ENCODE data around the gene SPATA6L. TPM values are rescaled to one million over a fixed set of nuclear protein-coding genes. Genes with fewer than 3 reads are reported as not detected.
"Not testable (repeated sequence)": the region's sequence is repeated elsewhere in the genome, so short reads cannot be mapped to it uniquely, and the experiment has no call there.

Gene SPATA6L
- total RNA-seq, 1 donor from 2014 or later = 8.8 TPM

DNA sequence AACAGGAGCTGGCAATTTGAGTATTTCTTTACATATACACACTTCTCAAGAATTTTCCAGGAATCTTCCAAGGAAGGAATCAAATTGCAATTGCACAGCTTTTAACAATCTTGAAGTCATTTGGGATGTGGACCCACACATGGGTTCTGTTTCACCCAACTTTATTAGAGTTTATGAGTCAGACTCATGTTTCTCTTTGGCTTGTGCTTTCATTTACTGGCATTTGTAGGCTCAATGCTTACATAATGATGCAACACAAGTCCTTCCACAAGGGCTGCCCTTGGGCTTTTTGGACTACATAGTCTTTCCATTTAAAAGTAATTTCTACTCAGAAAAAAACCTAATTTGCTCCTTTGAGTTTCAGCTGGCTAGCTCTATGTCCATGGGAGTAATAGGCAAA, 8.5 kb upstream of the SPATA6L start:
- DNase-seq = no peak

DNA sequence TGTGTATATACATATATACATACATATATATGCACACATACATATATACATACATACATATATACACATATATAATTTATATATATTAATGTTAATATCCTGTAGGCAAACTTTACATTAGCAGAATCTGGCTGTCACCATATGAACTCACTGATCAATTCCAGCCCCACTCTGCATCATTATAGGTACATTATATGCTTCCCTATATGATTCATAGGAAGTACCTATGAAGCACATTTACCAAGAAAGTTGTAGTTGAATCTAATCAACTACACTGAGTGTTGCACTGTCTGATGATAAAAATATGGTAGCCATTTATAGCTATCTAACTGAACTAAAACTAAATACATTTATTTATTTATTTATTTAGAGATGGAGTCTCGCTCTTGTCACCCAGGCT, 5.5 kb upstream of the SPATA6L start:
- no peak for DNase-seq

DNA sequence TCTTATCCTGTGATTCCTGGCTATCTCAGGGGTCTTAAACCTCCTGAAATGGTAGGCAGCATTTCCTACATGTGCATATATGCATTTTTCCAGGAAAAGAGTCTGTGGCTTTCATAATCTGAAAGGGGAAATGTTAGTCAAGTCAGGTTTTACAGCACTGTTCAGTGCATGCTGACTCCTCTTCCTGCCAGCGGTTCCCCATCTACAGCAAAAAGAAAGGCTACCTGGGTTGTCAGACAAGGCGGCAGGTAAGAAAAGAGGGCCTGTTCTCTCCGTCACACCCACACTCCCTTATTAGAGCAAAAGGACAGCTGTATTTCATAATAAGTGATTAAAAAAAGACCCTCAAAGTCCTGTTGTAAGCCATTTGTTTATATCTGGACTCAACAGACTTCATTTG, 4.3 kb upstream of the SPATA6L start:
- DNase-seq = no peak

DNA sequence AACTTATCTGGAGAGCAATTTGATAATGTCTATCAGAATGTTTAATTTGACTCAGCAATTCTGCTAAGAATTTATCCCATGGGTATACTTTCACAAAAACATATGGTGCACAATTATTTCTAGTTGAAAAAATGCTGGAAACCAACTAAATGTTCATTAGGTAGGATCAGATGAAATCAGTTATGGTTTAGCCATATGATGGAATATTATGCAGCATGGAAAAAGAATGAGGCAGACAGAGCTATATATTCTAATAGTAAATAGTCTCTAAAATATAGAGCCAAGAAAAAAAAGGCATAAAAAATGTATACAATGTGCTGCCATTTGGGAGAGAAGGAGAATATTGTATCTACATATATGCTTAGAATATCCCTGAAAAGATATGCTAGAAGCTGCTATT, 3.6 kb upstream of the SPATA6L start:
- no peak for DNase-seq

DNA sequence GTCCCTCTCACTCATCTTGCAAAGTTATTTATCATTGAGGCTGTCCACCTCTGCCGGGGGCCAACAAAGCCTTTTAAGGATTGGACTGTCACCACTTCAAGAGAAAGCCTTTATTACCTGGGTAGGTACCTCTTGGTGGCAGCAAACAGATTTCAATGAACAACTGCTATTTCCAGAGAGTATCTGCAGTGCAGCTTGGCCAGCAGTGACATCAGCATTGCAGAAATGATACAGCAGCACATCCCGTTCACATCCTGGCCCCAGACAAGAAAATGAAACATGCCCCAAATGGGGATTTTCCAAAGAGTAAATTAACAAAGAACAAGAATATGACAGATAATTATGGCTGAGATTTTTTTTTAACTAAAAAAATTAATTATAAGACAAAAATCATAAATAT, 2.3 kb upstream of the SPATA6L start:
- no peak for DNase-seq

DNA sequence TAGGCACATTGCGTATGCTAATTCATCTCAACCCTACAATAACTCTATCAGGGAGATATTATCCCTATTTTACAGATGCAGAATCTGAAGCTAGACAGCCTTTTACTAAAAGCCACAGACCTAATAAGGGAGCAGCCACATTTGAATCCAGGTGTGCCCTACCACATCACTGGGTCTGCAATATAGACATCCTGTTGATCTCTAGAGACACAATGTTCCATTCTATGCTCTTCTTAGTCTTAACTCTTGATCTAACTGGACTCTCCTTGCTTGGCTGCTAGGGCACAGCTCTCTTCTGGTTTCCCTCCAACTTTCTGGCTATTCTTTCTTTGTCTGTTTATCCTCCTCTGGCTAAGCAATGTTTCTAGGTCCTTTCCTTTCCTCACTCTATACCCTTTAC, 1.4 kb upstream of the SPATA6L start:
- DNase-seq = no peak

DNA sequence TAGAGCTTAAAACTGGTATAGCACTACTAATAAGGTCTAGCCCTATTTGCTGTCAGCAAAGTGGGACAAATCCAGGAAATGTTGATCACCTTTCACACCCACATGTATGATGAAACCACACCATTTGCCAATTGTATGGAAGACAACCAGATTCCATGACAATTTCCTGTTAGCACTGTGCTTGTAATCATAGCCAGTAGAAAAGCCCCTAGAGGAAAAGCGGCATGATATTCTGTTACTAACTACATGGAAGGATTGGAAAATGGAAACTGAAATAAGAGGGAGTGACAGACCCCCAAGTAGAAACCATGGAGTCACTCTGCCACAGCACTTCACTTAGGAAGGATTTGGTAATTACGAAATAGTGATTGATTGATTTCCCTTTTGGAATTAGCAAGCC, 923 bp downstream of the SPATA6L start:
- DNase-seq = peak; percentile 94

DNA sequence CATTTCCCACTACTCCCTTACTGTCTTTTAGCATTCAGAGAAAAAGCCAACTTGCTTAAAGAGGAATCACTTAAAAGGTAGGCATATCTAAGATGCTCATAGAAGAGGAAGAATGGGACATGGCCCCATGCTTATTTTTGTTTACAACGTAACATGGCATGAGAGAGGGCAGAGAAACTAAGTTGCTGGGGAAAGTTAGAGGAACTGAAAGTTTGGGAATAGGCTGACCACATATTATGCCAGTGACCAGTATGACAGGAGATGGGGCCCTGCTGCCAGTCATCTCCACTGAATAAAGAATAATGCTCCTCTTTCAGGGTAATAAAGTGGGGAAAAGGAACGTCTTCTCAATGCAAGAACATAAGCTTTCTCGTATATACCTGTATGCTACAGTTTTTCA, 2.3 kb downstream of the SPATA6L start:
- DNase-seq = no peak

DNA sequence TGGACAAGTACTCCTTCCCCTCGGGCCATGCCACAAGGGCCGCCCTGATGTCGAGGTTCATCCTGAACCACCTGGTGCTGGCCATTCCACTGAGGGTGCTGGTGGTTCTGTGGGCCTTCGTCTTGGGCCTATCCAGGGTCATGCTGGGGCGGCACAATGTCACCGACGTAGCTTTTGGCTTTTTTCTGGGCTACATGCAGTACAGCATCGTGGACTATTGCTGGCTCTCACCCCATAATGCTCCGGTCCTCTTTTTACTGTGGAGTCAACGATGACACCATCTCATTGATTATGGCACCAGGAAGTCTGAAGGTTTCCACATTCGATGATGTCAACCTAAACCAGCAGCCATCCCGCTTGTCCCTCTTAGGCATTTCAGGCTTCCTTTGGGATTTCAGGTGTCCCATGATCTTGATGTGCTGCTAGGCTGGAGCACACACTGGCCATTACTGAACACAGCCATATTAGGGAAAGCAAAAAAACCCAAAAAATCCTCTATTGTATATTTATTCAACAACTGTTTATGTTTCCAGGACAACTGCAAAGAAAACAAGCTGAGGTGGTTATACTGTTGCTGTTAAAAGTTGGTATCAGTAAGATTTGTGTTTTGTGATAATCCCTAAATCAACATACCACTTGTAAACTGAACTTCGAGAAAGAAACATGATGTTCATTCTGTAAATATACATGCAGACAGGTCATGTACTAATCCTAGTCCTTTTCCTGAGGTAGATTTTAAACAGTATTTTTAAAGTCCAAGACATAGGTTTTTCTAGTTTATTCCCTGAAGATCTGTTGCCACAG, 3.1 kb downstream of the SPATA6L start:
- DNase-seq = peak; percentile 33

DNA sequence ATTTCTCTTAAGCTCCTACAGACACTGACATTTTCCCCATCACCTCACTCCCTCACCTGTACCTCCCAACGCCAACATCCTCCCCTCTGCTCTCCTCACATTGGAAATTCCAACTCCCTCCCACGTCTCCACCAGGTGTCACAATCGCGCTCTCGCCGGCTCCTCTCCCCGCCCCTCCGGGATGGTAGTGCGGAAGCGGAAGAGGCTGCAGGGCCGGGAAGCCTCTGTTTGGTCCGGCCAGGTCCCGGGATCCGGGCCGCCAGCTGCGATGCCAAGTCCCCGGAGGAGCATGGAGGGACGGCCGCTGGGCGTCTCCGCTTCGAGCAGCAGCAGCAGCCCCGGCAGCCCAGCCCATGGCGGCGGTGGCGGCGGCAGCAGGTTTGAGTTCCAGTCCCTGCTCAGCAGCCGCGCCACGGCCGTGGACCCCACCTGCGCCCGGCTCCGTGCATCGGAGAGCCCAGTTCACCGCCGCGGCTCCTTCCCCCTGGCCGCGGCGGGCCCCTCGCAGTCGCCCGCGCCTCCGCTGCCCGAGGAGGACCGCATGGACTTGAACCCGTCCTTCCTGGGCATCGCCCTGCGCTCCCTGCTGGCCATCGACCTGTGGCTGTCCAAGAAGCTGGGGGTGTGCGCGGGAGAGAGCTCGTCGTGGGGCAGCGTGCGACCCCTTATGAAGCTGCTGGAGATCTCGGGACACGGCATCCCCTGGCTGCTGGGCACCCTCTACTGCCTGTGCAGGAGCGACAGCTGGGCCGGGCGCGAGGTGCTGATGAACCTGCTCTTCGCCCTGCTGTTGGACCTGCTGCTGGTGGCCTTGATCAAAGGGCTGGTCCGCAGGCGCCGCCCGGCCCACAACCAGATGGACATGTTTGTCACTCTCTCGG, 3.9 kb downstream of the SPATA6L start, which contains the start of gene PLPP6:
PLPP6 (plus strand) TSS at position 187 of the 881 bp plus-strand sequence; CDS start at position 269, 82 bp downstream.
- peak; percentile 89 for DNase-seq

DNA sequence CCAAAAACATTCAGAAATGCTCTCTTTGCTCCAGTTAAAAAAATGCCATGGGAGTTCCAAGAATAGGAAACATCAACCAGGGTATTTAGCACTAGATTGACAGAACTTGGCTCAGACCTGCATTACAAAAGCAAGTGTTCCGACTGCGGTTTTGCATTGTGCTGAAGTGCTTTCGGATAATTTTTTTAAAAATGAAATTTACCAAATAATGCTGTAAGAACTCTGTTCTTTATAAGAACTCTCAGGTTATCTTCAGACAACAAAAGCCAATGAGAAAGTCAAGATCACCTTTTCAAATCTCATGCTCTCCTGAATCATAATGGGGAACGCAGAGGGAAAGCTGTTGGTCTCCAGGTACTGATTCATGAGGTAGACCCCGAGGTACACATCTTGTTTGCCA, 4.7 kb downstream of the SPATA6L start:
- no peak for DNase-seq

DNA sequence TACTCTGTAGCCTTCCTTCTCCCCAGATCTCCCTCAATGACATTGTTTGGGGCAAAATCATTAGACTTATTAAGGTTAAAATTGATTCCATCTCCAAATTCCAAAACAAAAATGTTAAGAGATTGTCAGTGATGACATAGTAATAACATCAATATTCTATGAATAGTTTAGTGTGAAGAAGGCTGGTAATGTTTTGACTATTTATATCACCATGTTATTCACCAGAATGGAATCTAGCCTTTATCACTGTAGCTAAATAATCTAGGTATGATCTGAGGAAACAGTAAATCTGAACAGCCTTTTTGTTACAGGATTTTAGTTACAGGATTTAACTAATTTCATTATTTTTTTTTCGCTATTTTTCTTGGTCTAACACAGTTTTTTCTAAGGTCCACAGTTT, 5.1 kb downstream of the SPATA6L start:
- no peak for DNase-seq

DNA sequence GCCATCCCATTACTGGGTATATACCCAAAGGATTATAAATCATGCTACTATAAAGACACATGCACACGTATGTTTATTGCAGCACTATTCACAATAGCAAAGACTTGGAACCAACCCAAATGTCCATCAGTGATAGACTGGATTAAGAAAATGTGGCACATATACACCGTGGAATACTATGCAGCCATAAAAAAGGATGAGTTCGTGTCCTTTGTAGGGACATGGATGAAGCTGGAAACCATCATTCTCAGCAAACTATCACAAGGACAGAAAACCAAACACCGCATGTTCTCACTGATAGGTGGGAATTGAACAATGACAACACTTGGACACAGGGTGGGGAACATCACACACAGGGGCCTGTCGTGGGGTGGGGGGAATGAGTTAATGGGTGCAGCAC, 5.6 kb downstream of the SPATA6L start:
- not testable (repeated sequence) for DNase-seq

DNA sequence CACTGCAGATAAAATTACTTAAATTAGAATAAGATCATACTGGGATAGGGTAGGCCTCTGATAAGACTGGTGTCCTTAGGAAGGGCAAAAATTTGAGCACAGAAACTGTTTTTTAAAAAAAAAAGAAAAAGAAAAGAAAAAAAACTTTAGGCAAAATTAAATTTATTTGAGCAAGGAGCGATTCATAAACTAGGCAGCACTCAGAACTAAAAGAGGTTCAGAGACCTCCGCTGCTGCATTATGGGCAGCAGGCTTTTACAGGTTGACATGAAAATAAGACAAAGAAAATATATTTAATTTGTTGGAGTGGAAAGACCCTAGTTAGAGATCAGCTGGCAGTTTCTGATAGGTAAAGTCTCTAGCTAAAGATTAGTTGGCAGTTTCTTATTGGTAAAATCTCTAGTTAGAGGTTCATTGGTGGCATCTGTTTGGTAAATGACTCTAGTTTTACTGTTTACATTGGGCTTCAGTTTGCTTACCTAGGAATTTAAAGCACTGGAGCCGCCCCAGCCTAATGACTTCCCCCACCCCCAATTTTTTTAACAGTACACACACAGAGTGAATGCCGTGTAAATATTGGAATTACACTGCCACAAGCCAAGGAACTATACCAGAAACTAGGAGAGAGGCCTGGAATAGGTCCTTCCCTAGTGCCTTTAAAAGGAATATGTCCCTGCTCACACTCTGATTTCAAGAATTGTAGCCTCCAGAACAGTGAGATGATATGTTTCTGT, 8.7 kb downstream of the SPATA6L start:
- DNase-seq = no peak

DNA sequence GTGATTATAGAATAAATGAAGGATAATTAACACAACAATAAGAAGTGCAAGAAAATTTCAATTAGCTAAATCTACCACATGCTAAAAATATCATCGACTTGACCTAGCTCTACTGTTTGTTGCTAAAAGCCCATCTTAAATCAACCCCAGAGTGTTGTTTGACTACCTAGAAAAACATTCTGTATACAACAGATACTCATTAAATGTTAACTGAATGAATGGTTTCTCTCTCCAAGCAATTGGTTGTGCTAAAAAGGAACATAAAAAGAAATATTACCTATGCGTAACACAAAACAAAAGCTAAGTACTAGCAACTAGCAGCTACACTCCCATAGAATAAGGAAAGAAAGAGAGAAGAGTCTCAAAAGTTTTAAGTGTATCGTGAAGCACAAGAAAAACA, 9.7 kb downstream of the SPATA6L start:
- no peak for DNase-seq

DNA sequence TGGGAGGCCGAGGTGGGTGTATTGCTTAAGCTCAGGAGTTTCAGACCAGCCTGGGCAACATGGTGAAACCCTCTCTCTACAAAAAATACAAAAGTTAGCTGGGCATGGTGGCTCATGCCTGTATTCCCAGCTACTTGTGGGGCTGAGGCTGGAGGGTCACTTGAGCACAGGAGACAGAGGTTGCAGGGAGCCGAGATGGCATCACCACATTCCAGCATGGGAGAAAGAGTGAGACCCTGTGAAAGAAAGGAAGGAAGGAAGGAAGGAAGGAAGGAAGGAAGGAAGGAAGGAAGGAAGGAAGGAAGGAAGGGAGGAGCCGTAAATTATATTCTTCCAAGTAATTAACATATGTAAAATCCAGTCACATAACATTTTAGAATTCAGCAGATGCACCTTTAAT, 10.1 kb downstream of the SPATA6L start:
- DNase-seq = not testable (repeated sequence)

DNA sequence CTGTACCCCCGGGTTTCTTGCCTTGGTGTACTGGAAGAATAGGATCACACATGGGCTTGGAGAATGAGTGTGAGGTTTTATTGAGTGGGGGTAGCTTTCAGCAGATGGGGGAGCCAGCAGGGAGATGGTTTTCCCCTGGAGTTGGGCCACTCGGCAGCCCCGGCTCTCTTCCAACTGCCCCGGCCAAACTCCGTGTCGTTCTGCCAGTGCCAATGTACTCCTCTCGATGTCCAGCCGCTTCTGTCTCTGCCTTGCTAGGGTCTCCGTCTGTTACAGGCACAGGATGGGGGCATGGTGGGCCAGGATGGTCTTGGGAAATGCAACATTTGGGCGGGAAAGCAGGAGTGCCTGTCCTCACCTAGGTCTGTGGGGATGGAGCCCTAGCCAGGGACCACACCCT, 11.7 kb downstream of the SPATA6L start:
- DNase-seq = no peak

DNA sequence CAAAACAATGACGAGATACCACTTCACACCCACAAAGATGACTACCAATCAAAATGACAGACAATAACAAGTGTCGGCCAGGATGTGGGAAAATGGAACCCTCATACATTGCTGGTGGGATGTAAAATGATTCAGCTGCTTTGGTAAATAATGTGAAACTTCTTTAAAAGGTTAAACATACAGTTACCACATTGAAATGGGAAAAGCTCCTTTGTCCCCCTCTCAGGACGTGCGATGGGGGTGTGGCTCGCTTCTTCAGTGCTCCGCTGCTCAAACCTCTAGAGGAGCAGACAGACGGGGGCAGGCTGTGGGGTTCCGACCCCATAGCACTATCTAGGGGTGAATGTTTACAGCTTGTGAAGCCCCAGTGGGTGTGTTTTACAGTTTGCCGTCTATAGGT, 12.2 kb downstream of the SPATA6L start:
- DNase-seq = no peak

DNA sequence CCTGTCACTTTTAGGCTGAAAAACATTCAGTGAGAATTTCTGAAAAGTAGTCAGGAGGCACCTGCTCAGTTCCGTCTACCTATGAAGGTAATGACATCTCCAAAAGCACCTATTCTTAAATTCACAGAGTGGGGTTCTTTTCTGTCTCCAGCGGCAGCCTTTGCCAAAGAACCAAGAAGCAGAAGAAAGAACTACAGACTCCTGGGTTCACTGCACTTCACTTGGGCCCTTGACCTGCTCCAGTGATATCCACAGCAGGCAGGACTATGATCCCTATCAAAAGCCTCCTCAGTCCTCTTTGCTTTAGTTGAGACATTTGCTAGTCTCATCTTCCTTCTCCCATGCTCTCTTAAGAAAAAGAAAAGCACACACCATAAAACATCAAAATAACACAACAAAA, 23.9 kb downstream of the SPATA6L start:
- DNase-seq = no peak

DNA sequence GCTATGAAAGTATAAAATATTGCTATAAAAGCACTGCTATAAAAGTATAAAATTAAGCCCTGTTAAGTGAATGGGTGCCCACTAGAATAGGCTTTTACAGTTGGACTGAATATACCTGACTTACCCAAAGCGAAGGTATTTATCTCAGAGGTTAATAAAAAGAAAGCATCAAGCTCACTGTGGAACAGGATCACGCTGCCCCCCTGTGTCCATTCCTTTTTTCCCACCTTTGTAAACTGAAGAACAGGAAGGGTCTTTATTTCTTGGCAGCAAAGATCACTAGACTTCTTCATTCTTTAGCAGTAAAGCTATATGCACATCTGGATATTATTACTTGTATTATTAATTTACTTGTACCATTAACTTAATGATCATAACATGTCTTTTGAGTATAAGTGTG, 26.3 kb downstream of the SPATA6L start:
- DNase-seq = peak; percentile 70

DNA sequence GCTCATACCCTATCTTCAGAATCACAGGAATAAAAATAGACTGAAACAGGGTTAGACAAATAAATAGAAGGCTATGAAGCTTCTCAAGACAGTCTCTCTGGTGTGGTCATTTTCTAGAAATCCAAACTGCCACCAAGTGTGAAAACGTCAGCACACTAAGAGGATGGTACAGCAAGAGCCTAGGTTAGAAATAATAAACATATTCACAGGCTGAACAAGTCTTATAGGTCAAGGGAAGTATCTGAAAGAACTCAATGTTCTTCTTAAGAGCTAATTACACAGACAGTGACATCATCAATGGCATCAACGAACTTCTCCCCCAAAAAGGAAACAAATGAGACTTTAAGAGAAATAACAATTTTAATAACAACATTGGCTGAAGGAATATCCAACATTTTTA, 26.9 kb downstream of the SPATA6L start:
- no peak for DNase-seq

DNA sequence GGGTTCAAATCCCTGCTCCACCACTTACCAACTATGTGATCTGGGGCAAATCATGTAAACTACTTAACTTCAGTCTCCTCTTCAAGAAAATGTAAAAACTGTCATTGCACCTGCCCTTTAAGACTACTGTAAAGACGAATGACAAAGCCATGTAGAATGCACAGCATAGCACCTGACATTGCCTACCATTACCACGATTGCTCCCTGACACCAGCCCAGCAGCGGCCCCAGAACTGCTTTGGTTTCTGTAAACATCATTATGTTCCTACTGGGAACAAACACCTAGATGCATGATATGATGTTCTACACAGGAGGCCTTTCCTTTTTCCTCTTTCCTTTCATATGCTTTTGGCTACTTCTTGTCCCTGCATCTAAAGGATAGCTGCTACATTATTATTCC, 27.3 kb downstream of the SPATA6L start:
- DNase-seq = no peak

DNA sequence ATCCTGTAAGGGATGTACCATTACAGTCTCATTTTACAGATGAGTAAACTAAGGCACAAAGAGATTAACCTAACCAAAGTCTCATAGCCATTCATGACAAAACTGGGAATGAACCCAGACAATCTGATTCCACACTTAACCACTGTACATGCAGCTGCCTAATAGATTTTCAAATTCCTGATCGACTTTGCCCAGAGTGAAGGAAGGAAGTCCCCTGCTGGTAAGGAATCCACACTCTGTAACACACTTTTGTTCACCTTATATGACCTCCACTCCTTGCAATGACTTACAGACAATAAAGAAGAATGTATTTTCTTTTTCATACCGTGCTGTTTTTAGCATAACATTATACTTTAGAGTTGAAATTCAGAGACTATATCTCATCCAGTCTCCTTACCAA, 35.4 kb downstream of the SPATA6L start:
- peak; percentile 29 for DNase-seq

Data from dermis blood vessel endothelial cell (primary cell).